GM11168 (cell line): ENCODE results near the gene B3GAT1.
"Not testable (repeated sequence)": the region's sequence is repeated elsewhere in the genome, so short reads cannot be mapped to it uniquely, and the experiment has no call there.

Experiments
- in situ Hi-C: fragments of 300-500 bp; cut with MboI; formaldehyde crosslinking; loops from one replicate; pipeline ENCODE4 v1.12.0; 2022; ENCODE audit warnings: low sequenced_read_pairs; ENCODE audit not compliant: unreplicated experiment

B3GAT1 gene

GRCh38 chr11:134412203-134413042 lies at the start of gene B3GAT1:
B3GAT1 (minus strand) TSS chr11:134412242; CDS start chr11:134387659, 24,583 bp downstream.
- in situ Hi-C loops, result no loop called here

- in situ Hi-C loops, result no loop called here
These were observed 49.6 kb upstream of the B3GAT1 start for GRCh38 chr11:134461621-134462020.

GRCh38 chr11:134460881-134461280 lies 48.8 kb upstream of the B3GAT1 start:
- in situ Hi-C loops, result no loop called here

- in situ Hi-C loops, result no loop called here
These were observed 48.1 kb upstream of the B3GAT1 start for GRCh38 chr11:134460062-134460561.

- in situ Hi-C loops, result no loop called here
These were observed 47.4 kb upstream of the B3GAT1 start for GRCh38 chr11:134459246-134460061.

GRCh38 chr11:134457411-134458007 lies 45.5 kb upstream of the B3GAT1 start:
- in situ Hi-C loops, result not testable (repeated sequence)

GRCh38 chr11:134455516-134455915 lies 43.5 kb upstream of the B3GAT1 start:
- in situ Hi-C loops, result no loop called here

GRCh38 chr11:134454146-134454690 lies 42.2 kb upstream of the B3GAT1 start:
- in situ Hi-C loops, result no loop called here

GRCh38 chr11:134453441-134453840 lies 41.4 kb upstream of the B3GAT1 start:
- in situ Hi-C loops, result no loop called here

GRCh38 chr11:134452838-134453155 lies 40.8 kb upstream of the B3GAT1 start:
- in situ Hi-C loops, result no loop called here

GRCh38 chr11:134452026-134452837 lies 40.2 kb upstream of the B3GAT1 start:
- in situ Hi-C loops, result no loop called here

- in situ Hi-C loops, result no loop called here
These were observed 38.1 kb upstream of the B3GAT1 start for GRCh38 chr11:134450186-134450585.

- in situ Hi-C loops, result no loop called here
These were observed 37.7 kb upstream of the B3GAT1 start for GRCh38 chr11:134449713-134450112.

GRCh38 chr11:134449051-134449450 lies 37.0 kb upstream of the B3GAT1 start:
- in situ Hi-C loops, result no loop called here

- in situ Hi-C loops, result no loop called here
These were observed 35.7 kb upstream of the B3GAT1 start for GRCh38 chr11:134447696-134448095.

GRCh38 chr11:134445601-134446325 lies 33.7 kb upstream of the B3GAT1 start:
- in situ Hi-C loops, result no loop called here

GRCh38 chr11:134444160-134445108 lies 32.4 kb upstream of the B3GAT1 start:
- in situ Hi-C loops, result not testable (repeated sequence)

- in situ Hi-C loops, result no loop called here
These were observed 31.2 kb upstream of the B3GAT1 start for GRCh38 chr11:134443246-134443645.
